8988T (cell line): ENCODE data around the gene EPHA3.

Experiments
- DNase-seq: peaks from one replicate; pipeline ENCODE4 v3.0.0; 2011

EPHA3 gene

GRCh38 chr3:89372456-89372855 is 265.0 kb downstream of the EPHA3 start:
- DNase-seq = no peak

GRCh38 chr3:89373434-89373833 is 266.0 kb downstream of the EPHA3 start:
- DNase-seq = no peak

GRCh38 chr3:89375451-89375850 is 268.0 kb downstream of the EPHA3 start:
- DNase-seq = no peak

- DNase-seq = no peak
Observed at GRCh38 chr3:89380016-89380415, 272.6 kb downstream of the EPHA3 start.

GRCh38 chr3:89392991-89393390 is 285.6 kb downstream of the EPHA3 start:
- DNase-seq = no peak

- no peak for DNase-seq
Observed at GRCh38 chr3:89395456-89395855, 288.0 kb downstream of the EPHA3 start.

- no peak for DNase-seq
Observed at GRCh38 chr3:89395996-89396395, 288.6 kb downstream of the EPHA3 start.

- DNase-seq = no peak
Observed at GRCh38 chr3:89402051-89402450, 294.6 kb downstream of the EPHA3 start.

GRCh38 chr3:89405176-89405575 is 297.8 kb downstream of the EPHA3 start:
- DNase-seq = no peak

GRCh38 chr3:89405593-89405992 is 298.2 kb downstream of the EPHA3 start:
- no peak for DNase-seq

GRCh38 chr3:89411201-89411600 is 303.8 kb downstream of the EPHA3 start:
- DNase-seq = no peak

GRCh38 chr3:89414270-89414669 is 306.8 kb downstream of the EPHA3 start:
- no peak for DNase-seq

- DNase-seq = no peak
Observed at GRCh38 chr3:89419647-89420241, 312.3 kb downstream of the EPHA3 start.

- no peak for DNase-seq
Observed at GRCh38 chr3:89426060-89426459, 318.6 kb downstream of the EPHA3 start.

- DNase-seq = no peak
Observed at GRCh38 chr3:89434621-89435380, 327.4 kb downstream of the EPHA3 start.

- DNase-seq = no peak
Observed at GRCh38 chr3:89436846-89437245, 329.4 kb downstream of the EPHA3 start.

- no peak for DNase-seq
Observed at GRCh38 chr3:89440386-89440785, 333.0 kb downstream of the EPHA3 start.

- no peak for DNase-seq
Observed at GRCh38 chr3:89441141-89441540, 333.7 kb downstream of the EPHA3 start.

- no peak for DNase-seq
Observed at GRCh38 chr3:89446593-89446992, 339.2 kb downstream of the EPHA3 start.

- no peak for DNase-seq
Observed at GRCh38 chr3:89447243-89447642, 339.8 kb downstream of the EPHA3 start.

GRCh38 chr3:89449086-89449485 is 341.7 kb downstream of the EPHA3 start:
- DNase-seq = no peak

GRCh38 chr3:89452066-89452465 is 344.6 kb downstream of the EPHA3 start:
- DNase-seq = no peak

GRCh38 chr3:89455240-89455639 is 347.8 kb downstream of the EPHA3 start:
- DNase-seq = no peak

- DNase-seq = no peak
Observed at GRCh38 chr3:89467898-89468363, 360.5 kb downstream of the EPHA3 start.

GRCh38 chr3:89472101-89472500 is 364.7 kb downstream of the EPHA3 start:
- no peak for DNase-seq
